K562 (cell line): Measurements from ENCODE around the gene YPEL5. TPM values are rescaled to one million over a fixed set of nuclear protein-coding genes. Genes with fewer than 3 reads are reported as not detected.

ENCODE experiments used
- BRD9 ChIP-seq: fragments of 450-650 bp; IDR thresholded peaks from 2 replicates; pipeline ENCODE4 v1.6.1; 2018; ENCODE audit warnings: low read depth; ENCODE audit not compliant: partially characterized antibody
- CREM ChIP-seq: IDR thresholded peaks from 2 replicates; pipeline ENCODE4 v1.6.1; 2014; ENCODE audit warnings: antibody characterized with exemption, low read depth
- ESRRB ChIP-seq: fragments of 250-450 bp; sonication (Bioruptor Pico); IDR thresholded peaks from 2 replicates; pipeline ENCODE4 v1.5.0; 2020; ENCODE audit warnings: mild to moderate bottlenecking, moderate library complexity, borderline replicate concordance
- FOXK2 ChIP-seq, 2 experiments: fragments of 450-650 bp; IDR thresholded peaks in 1 of 2; conservative IDR thresholded peaks in 1 of 2; 2 replicates each; pipeline ENCODE4 v1.6.1; 2016; ENCODE audit warnings: low read depth in 2 of 2, mild to moderate bottlenecking in 1 of 2
- HNRNPL ChIP-seq: fragments of 200-400 bp; formaldehyde crosslinking; IDR thresholded peaks from 2 replicates; pipeline ENCODE4 v1.6.1; 2017; ENCODE audit warnings: low read depth, mild to moderate bottlenecking, low read length
- KLF16 ChIP-seq: IDR thresholded peaks from 2 replicates; pipeline ENCODE4 v1.6.1; 2016; ENCODE audit warnings: antibody characterized with exemption
- MCM2 ChIP-seq: fragments of 450-650 bp; IDR thresholded peaks from 2 replicates; pipeline ENCODE4 v1.6.1; 2017; ENCODE audit warnings: low read depth, mild to moderate bottlenecking
- MCM3 ChIP-seq: fragments of 450-650 bp; IDR thresholded peaks from 2 replicates; pipeline ENCODE4 v1.6.1; 2016
- MLX ChIP-seq, 2 experiments: fragments of 450-650 bp in 1 of 2; sonication (generic) in 1 of 2; formaldehyde crosslinking; conservative IDR thresholded peaks; 2 replicates each; pipeline versions ENCODE4 v1.4.0 to v1.8.1; 2020 to 2022; ENCODE audit warnings: mild to moderate bottlenecking in 1 of 2, missing genetic modification reagents in 1 of 2
- NCOA2 ChIP-seq, 2 experiments: fragments of 450-650 bp; IDR thresholded peaks; 2 replicates each; pipeline ENCODE4 v1.6.1; 2018; ENCODE audit warnings: mild to moderate bottlenecking in 2 of 2, moderate library complexity in 1 of 2; ENCODE audit not compliant: partially characterized antibody in 2 of 2
- NONO ChIP-seq, 2 experiments: fragments of 200-400 bp in 1 of 2; fragments of 450-650 bp in 1 of 2; formaldehyde crosslinking in 1 of 2; IDR thresholded peaks; 2 replicates each; pipeline ENCODE4 v1.6.1; 2017; ENCODE audit warnings: low read depth in 2 of 2, mild to moderate bottlenecking in 2 of 2, moderate library complexity in 2 of 2, low read length in 1 of 2
- PML ChIP-seq: IDR thresholded peaks from 2 replicates; pipeline ENCODE4 v1.6.1; 2012; ENCODE audit warnings: low read length, inconsistent platforms
- POU5F1 ChIP-seq: fragments of 150-350 bp; IDR thresholded peaks from 2 replicates; pipeline ENCODE4 v1.6.1; 2014; ENCODE audit warnings: borderline replicate concordance, low read length, low read depth, mild to moderate bottlenecking; ENCODE audit not compliant: partially characterized antibody
- PPARD ChIP-seq: fragments of 250-450 bp; sonication (Bioruptor Pico); IDR thresholded peaks from 2 replicates; pipeline ENCODE4 v1.8.0; 2022; ENCODE audit warnings: inconsistent platforms, mild to moderate bottlenecking, moderate library complexity
- RAD21 ChIP-seq, 2 experiments: fragments of 250-450 bp in 1 of 2; fragments of 450-650 bp in 1 of 2; sonication (Bioruptor Pico) in 1 of 2; formaldehyde crosslinking in 1 of 2; IDR thresholded peaks in 1 of 2; conservative IDR thresholded peaks in 1 of 2; 2 replicates each; pipeline versions ENCODE4 v1.4.0 to v1.8.0; 2020 to 2022; ENCODE audit warnings: mild to moderate bottlenecking in 2 of 2, moderate library complexity in 1 of 2
- SIN3B ChIP-seq: fragments of 450-650 bp; IDR thresholded peaks from 2 replicates; pipeline ENCODE4 v1.6.1; 2017; ENCODE audit warnings: low read depth, mild to moderate bottlenecking, moderate library complexity
- SRSF7 ChIP-seq: fragments of 200-400 bp; formaldehyde crosslinking; optimal IDR thresholded peaks from 2 replicates; pipeline ENCODE3; 2017; ENCODE audit warnings: mild to moderate bottlenecking, low read depth, low read length
- TCFL5 ChIP-seq: fragments of 250-450 bp; sonication (Bioruptor Pico); conservative IDR thresholded peaks from 2 replicates; pipeline ENCODE4 v1.6.1; 2021; ENCODE audit warnings: mild to moderate bottlenecking, moderate library complexity, matching md5 sums
- ZNF175 ChIP-seq: fragments of 200-800 bp; sonication (Bioruptor generic); IDR thresholded peaks from 2 replicates; pipeline ENCODE4 v1.6.1; 2016; ENCODE audit warnings: low read depth, mild to moderate bottlenecking, missing genetic modification characterization, missing compliant biosample characterization
- ZZZ3 ChIP-seq: fragments of 450-650 bp; IDR thresholded peaks from 2 replicates; pipeline ENCODE4 v1.6.1; 2016; ENCODE audit warnings: antibody characterized with exemption, mild to moderate bottlenecking, moderate library complexity
- polyA plus RNA-seq, 8 experiments: library from polyadenylated mRNA; depleted of rRNA in 4 of 8; stranded (reverse) in 5 of 8; unstranded in 3 of 8; fragments of >200 nt; fragmentation: Nextera tagmentation in 2 of 8; fragmentation: Illumina TruSeq in 1 of 8; extraction: Ambion mirVana in 2 of 8; extraction: Trizol in 1 of 8; gene quantifications; 2 replicates each; pipeline versions ENCODE4 v1.2.1 to v1.2.3, GENCODE V29; 2011 to 2014; ENCODE audit warnings: inconsistent platforms in 1 of 8, missing spikeins in 1 of 8
- total RNA-seq, 7 experiments: library from RNA; depleted of rRNA in 6 of 7; stranded (reverse); fragments of >200 nt in 6 of 7; fragmentation: Illumina TruSeq in 2 of 7; extraction: Trizol in 2 of 7; gene quantifications; 2 replicates each; pipeline versions ENCODE4 v1.2.1 to v1.2.3, GENCODE V29; 2011 to 2021; ENCODE audit warnings: low replicate concordance in 1 of 7
- TF ChIP-seq, protein P1 (sequence below): fragments of 150-350 bp; IDR thresholded peaks from 2 replicates; pipeline ENCODE4 v1.6.1; 2014; ENCODE audit warnings: low read depth, mild to moderate bottlenecking, low read length, borderline replicate concordance
- TF ChIP-seq, protein P2 (sequence below): fragments of 450-650 bp; IDR thresholded peaks from 2 replicates; pipeline ENCODE4 v1.7.0; 2016; ENCODE audit warnings: borderline replicate concordance

The YPEL5 gene
- total and polyA plus RNA-seq, 9 of the 15 experiments (the other 6 are each of a cell fraction or from before 2014, with no cell fraction given), result 5.4 to 34.4 (median 12.3) TPM

DNA sequence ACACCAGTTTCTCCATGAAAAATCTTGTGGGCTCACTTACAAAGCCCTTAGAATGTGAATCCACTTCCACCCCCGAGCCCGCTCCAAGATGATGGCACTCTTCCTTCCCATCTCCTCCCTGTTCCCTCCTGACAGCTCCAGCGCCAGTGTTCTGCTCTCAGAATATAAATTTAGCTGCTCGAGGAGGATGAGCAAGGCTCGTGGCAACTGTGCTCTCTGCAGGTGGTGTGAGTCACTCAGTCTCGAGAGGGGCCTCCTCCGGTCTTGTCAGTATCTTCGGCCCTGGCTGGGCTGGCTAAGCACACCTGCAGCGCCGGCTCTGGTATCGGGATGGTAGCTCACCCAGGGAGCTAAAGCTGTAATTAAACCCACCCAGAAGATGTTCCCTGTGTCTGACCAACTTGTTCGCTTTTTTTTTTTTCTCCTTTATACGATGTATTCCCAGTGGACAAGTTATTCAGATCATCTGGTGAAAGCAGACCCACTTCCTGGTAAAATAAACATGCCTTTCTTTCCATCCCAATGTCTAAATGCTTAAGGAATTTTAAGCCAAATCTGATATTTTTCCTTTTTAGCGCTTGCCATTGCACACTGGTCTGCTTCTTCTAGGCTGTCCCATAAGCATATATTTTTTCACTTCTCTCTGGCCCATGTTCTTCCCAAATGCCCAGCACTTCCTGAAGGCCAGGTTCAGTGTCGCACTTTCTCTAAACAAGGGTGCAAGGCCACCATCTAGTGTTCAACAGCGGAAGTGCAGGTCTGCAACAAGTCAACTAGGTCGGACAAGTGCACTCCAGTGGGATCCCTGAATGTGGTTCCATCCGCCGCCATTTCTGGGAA lies 31.4 kb upstream of the YPEL5 start (continued):
- TF ChIP-seq SIN3B (no peak), HNRNPL (no peak), ZZZ3 (no peak), NONO (IDR thresholded peaks at IDR 0.05; ENCODE audit: low read depth in 2 of 2, low read length in 1 of 2) (no peak), TCFL5 (CRISPR knock-in tag) (no peak), KLF16 (0 out of 2 replicates have a peak, but pooled peaks have one; percentile 9), ESRRB (CRISPR knock-in tag) (no peak), FOXK2 (conservative IDR thresholded peaks at IDR 0.05 in 1 of 2, IDR thresholded peaks at IDR 0.05 in 1 of 2; ENCODE audit: low read depth in 2 of 2) (0 out of 4 replicates have a peak, but pooled peaks of 1 of the 2 experiments have one; percentile 35), PPARD (CRISPR knock-in tag) (no peak), PML (no peak), MCM3 (no peak), MLX (CRISPR knock-in tag; conservative IDR thresholded peaks at IDR 0.05) (no peak), SRSF7 (no peak), POU5F1 (no peak), CREM (0 out of 2 replicates have a peak, but pooled peaks have one; percentile 19), RAD21 (CRISPR knock-in tag; conservative IDR thresholded peaks at IDR 0.05 in 1 of 2, IDR thresholded peaks at IDR 0.05 in 1 of 2) (peak; percentile 69 to 84), MCM2 (no peak), ZNF175 (CRISPR knock-in tag) (no peak), BRD9 (no peak), NCOA2 (IDR thresholded peaks at IDR 0.05; ENCODE audit: partially characterized antibody in 2 of 2) (no peak)
- TF ChIP-seq, protein P1, sequence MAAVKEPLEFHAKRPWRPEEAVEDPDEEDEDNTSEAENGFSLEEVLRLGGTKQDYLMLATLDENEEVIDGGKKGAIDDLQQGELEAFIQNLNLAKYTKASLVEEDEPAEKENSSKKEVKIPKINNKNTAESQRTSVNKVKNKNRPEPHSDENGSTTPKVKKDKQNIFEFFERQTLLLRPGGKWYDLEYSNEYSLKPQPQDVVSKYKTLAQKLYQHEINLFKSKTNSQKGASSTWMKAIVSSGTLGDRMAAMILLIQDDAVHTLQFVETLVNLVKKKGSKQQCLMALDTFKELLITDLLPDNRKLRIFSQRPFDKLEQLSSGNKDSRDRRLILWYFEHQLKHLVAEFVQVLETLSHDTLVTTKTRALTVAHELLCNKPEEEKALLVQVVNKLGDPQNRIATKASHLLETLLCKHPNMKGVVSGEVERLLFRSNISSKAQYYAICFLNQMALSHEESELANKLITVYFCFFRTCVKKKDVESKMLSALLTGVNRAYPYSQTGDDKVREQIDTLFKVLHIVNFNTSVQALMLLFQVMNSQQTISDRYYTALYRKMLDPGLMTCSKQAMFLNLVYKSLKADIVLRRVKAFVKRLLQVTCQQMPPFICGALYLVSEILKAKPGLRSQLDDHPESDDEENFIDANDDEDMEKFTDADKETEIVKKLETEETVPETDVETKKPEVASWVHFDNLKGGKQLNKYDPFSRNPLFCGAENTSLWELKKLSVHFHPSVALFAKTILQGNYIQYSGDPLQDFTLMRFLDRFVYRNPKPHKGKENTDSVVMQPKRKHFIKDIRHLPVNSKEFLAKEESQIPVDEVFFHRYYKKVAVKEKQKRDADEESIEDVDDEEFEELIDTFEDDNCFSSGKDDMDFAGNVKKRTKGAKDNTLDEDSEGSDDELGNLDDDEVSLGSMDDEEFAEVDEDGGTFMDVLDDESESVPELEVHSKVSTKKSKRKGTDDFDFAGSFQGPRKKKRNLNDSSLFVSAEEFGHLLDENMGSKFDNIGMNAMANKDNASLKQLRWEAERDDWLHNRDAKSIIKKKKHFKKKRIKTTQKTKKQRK, result no peak
- TF ChIP-seq, protein P2, sequence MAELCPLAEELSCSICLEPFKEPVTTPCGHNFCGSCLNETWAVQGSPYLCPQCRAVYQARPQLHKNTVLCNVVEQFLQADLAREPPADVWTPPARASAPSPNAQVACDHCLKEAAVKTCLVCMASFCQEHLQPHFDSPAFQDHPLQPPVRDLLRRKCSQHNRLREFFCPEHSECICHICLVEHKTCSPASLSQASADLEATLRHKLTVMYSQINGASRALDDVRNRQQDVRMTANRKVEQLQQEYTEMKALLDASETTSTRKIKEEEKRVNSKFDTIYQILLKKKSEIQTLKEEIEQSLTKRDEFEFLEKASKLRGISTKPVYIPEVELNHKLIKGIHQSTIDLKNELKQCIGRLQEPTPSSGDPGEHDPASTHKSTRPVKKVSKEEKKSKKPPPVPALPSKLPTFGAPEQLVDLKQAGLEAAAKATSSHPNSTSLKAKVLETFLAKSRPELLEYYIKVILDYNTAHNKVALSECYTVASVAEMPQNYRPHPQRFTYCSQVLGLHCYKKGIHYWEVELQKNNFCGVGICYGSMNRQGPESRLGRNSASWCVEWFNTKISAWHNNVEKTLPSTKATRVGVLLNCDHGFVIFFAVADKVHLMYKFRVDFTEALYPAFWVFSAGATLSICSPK, result no peak
